Stimulated activated CD8-positive, alpha-beta memory T cell treated with anti-CD3 and anti-CD28 coated beads, Interleukin-4, amount 100 ng/mL, for 1 hour (primary cell): ENCODE data around the gene TTL.
A peak's percentile ranks its signal among the peaks of the same experiment; 100 is the strongest.
"Not testable (repeated sequence)": the region's sequence is repeated elsewhere in the genome, so short reads cannot be mapped to it uniquely, and the experiment has no call there.

Experiments used
- DNase-seq, 2 donors: peaks; one replicate each; pipeline ENCODE4 v3.0.0-alpha.2; 2020; ENCODE audit warnings: low read depth in 2 of 2, low spot score in 1 of 2

TTL gene

GRCh38 chr2:112474844-112475486 lies 7.0 kb upstream of the TTL start:
- no peak for DNase-seq

GRCh38 chr2:112476434-112476833 lies 5.5 kb upstream of the TTL start:
- no peak for DNase-seq

GRCh38 chr2:112480530-112481049 lies 1.4 kb upstream of the TTL start:
- DNase-seq, result no peak

- peak; percentile 38 to 61 for DNase-seq
Measured at GRCh38 chr2:112481050-112481527, 867 bp upstream of the TTL start.

GRCh38 chr2:112482309-112483041 lies 519 bp downstream of the TTL start:
- DNase-seq, result no peak

- DNase-seq, result no peak
Measured at GRCh38 chr2:112483042-112483473, 1.1 kb downstream of the TTL start.

- DNase-seq, result no peak
Measured at GRCh38 chr2:112483831-112484230, 1.9 kb downstream of the TTL start.

GRCh38 chr2:112485849-112486248 lies 3.9 kb downstream of the TTL start:
- DNase-seq, result no peak

- no peak for DNase-seq
Measured at GRCh38 chr2:112486895-112487294, 4.9 kb downstream of the TTL start.

GRCh38 chr2:112487444-112487961 lies 5.5 kb downstream of the TTL start:
- DNase-seq, result no peak

- DNase-seq, result no peak
Measured at GRCh38 chr2:112488201-112488600, 6.2 kb downstream of the TTL start.

GRCh38 chr2:112491946-112492345 lies 10.0 kb downstream of the TTL start:
- no peak for DNase-seq

GRCh38 chr2:112493048-112493447 lies 11.1 kb downstream of the TTL start:
- DNase-seq, result no peak

GRCh38 chr2:112493858-112494648 lies 12.1 kb downstream of the TTL start:
- DNase-seq, result no peak

GRCh38 chr2:112494828-112495227 lies 12.9 kb downstream of the TTL start:
- DNase-seq, result no peak

GRCh38 chr2:112495878-112496277 lies 13.9 kb downstream of the TTL start:
- not testable (repeated sequence) for DNase-seq

- peak in 1 of 2 donors; percentile 21 for DNase-seq
Measured at GRCh38 chr2:112500850-112501484, 19.0 kb downstream of the TTL start.

GRCh38 chr2:112509239-112509998 lies 27.5 kb downstream of the TTL start:
- not testable (repeated sequence) for DNase-seq

- no peak for DNase-seq
Measured at GRCh38 chr2:112516801-112517200, 34.8 kb downstream of the TTL start.

- no peak for DNase-seq
Measured at GRCh38 chr2:112518807-112519206, 36.9 kb downstream of the TTL start.
